Esophagus (tissue), 2 donors: Measurements from ENCODE around the gene CAPN13. TPM values are rescaled to one million over a fixed set of nuclear protein-coding genes. Genes with fewer than 3 reads are reported as not detected.

ENCODE experiments used
- H3K27ac ChIP-seq, 2 donors: one replicate each; pipeline ENCODE4 v1.5.1; 2013; ENCODE audit warnings: low read depth in 2 of 2, mild to moderate bottlenecking in 2 of 2, inconsistent platforms in 1 of 2, low read length in 1 of 2, moderate library complexity in 1 of 2
- H3K27me3 ChIP-seq, 2 donors: one replicate each; pipeline ENCODE4 v1.6.1; 2013; ENCODE audit warnings: low read length in 2 of 2, control low read depth in 1 of 2, mild to moderate bottlenecking in 1 of 2; ENCODE audit not compliant: insufficient read depth in 2 of 2, control insufficient read depth in 1 of 2
- H3K36me3 ChIP-seq, 2 donors: one replicate each; pipeline ENCODE4 v1.6.1; 2013; ENCODE audit warnings: low read length in 1 of 2; ENCODE audit not compliant: control insufficient read depth in 2 of 2, insufficient read depth in 2 of 2
- H3K4me1 ChIP-seq, 2 donors: one replicate each; pipeline ENCODE4 v1.6.1; 2013; ENCODE audit warnings: low read length in 1 of 2; ENCODE audit not compliant: control insufficient read depth in 2 of 2, insufficient read depth in 2 of 2
- H3K4me3 ChIP-seq, 2 donors: one replicate each; pipeline ENCODE4 v1.5.1; 2013; ENCODE audit warnings: low read length in 2 of 2, mild to moderate bottlenecking in 2 of 2, low read depth in 1 of 2, moderate library complexity in 1 of 2
- H3K9me3 ChIP-seq, 2 donors: one replicate each; pipeline ENCODE4 v1.6.1; 2013; ENCODE audit warnings: mild to moderate bottlenecking in 2 of 2, low read depth in 1 of 2, low read length in 1 of 2, moderate library complexity in 1 of 2; ENCODE audit not compliant: control insufficient read depth in 2 of 2, insufficient read depth in 1 of 2
- WGBS, 2 donors: extraction: QIAGEN DNeasy Blood & Tissue Kit; methylation state at CpG; one replicate each; pipeline ENCODE4 v1.1.7; 2013; 5-methylcytosine and 5-hydroxymethylcytosine counted together
- polyA plus RNA-seq, 2 donors: library from polyadenylated mRNA; stranded (reverse); fragments of 200-250 nt; gene quantifications; one replicate each; pipeline ENCODE4 v1.2.3, GENCODE V29; 2013
- donor health status: healthy with polysubstance abuse.
- donor health status: Bipolar disorder and iron deficiency.

CAPN13 gene
- polyA plus RNA-seq, 2 donors: 0.41 to 1.5 TPM

DNA sequence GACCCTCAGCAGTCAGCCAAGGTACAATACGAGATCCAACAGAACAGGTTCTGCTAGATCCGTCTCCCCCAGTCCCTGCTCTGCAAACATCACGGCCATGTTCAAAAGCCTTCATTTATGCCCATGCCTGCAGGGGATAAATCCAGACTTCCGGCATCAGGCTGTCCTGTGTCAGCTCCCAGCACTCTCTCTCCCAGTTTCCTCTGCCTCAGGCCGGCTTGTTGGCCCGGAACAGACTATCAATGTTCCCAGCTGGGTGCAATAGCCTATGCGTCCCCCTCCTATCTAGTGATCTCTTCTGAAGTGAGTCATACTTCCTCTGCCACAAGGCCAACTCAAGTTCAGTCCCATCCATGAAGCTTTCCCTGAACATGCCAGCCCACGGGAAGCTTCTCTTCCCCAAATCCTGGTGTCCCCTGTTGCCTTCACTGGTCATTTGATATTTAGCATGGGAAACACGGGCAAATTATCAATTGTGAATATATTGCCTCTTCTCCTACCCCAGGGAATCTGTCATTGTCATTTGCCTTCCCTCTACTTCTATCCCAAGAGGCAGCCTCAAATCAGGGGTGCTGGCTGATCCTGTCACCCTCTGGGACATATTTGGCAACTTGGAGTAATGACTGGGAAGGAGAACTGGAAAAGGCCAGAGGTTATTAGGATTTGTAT lies 51.1 kb downstream of the CAPN13 start:
- Histone ChIP-seq H3K4me1 (peaks cover 3 to 6% of the 10 kb centered on the region in 2 donors), H3K27ac (no peak overlapping the region), H3K9me3 (no peaks in the 10 kb centered on the region), H3K4me3 (no peak overlapping the region), H3K36me3 (no peaks in the 10 kb centered on the region), H3K27me3 (no peaks in the 10 kb centered on the region)
- 27 to 38% methylated on average over 9 of the region's 9 CpGs for WGBS, 2 donors

DNA sequence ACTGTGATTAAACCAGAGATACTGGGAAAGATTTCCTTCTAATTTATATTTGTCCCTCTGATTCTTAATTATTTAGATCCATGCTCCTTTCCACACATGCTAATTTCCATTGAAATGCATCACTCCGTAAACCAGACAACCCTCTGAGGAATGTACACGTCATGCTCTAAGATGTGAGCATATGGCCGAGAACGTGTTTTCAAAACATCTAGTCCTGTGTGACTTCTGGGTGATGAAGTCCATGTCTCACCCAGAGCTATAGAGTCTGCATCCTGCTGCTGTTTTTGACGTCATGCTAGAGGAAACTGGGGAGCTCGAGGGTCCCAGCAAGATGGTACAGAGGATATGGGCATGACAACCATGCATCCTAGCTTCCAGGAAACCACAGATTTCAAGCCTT lies 53.6 kb downstream of the CAPN13 start:
- H3K27ac ChIP-seq: no peak overlapping the region
- peaks cover 3 to 6% of the 10 kb centered on the region in 2 donors for H3K4me1 ChIP-seq
- H3K36me3 ChIP-seq: no peaks in the 10 kb centered on the region
- WGBS, 2 donors: 79 to 80% methylated on average over 6 of the region's 6 CpGs
- no peaks in the 10 kb centered on the region for H3K27me3 ChIP-seq
- no peaks in the 10 kb centered on the region for H3K9me3 ChIP-seq
- H3K4me3 ChIP-seq: no peak overlapping the region

DNA sequence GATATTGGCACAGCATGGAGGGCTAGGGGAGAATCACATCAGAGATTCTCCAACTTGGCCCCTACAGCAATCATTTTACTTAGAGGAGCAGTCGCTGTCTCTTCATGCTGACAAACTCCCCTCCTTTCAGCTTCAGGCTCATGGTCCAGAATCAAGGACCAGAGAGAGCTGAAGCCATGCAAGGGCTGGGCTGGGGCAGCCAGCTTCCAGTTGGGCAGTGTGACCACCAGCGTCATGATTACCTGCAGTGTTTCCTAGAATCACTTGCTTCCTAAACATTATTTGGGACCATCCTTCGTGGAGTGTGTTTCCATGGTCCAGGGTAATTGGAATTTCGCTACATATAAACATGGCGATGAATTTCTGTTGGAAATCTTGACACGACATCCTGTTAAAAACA lies 54.4 kb downstream of the CAPN13 start:
- H3K27me3 ChIP-seq: no peaks in the 10 kb centered on the region
- no peak overlapping the region for H3K4me3 ChIP-seq
- no peak overlapping the region for H3K27ac ChIP-seq
- no peaks in the 10 kb centered on the region for H3K9me3 ChIP-seq
- H3K4me1 ChIP-seq: peaks cover 3 to 6% of the 10 kb centered on the region in 2 donors
- no peaks in the 10 kb centered on the region for H3K36me3 ChIP-seq
- 85 to 91% methylated on average over 6 of the region's 6 CpGs for WGBS, 2 donors

DNA sequence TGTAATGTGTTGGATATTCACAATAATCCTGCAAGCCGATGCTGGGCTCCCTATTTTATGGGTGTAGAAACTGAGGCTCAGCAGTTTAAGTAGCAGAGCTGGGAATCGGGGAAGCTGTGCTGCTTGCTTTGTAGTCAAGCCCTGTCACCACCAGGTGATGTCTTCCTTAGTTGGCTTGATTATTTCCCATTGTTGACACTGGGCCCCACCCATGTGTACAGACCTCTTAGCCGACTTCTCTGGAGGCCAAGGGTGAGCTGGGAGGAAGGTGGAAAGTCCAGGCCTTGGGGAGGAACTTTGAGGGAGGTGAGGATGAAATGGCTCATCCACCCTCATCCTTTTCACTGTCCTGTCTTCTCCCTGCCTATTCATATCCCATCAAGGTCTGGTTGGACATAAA lies 60.0 kb downstream of the CAPN13 start:
- Histone ChIP-seq H3K36me3 (peaks cover 0 to 3% of the 10 kb centered on the region in 2 donors), H3K4me1 (no peaks in the 10 kb centered on the region)
- 62 to 78% methylated on average over 3 of the region's 3 CpGs for WGBS, 2 donors

DNA sequence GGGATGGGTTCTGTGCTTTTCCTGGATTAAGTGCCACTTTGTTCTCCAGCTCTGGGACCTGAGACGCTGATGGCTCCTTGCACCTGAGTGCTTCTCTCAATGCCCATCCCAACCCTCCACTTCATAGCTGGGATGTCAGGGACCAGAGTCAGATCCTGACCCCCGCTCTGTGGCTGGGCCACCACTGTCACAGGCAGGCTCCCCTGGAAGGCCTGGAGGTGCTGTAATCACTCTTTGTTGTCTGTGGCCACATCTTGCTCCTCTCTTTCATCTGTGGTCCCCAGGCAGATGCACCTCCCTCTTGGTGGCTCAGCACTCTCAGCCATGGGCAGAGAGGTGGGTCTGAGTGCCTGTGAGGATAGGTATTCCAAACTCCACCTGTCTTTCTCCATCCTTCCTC lies 62.4 kb downstream of the CAPN13 start:
- 88 to 94% methylated on average over 2 of the region's 2 CpGs for WGBS, 2 donors
- no peaks in the 10 kb centered on the region for H3K4me1 ChIP-seq
- no peaks in the 10 kb centered on the region for H3K9me3 ChIP-seq
- H3K27me3 ChIP-seq: no peaks in the 10 kb centered on the region
- no peak overlapping the region for H3K4me3 ChIP-seq
- peaks cover 0 to 3% of the 10 kb centered on the region in 2 donors for H3K36me3 ChIP-seq
- H3K27ac ChIP-seq: no peak overlapping the region

More for the DNA sequence above, 60.0 kb downstream of the CAPN13 start:
- no peaks in the 10 kb centered on the region for H3K9me3 ChIP-seq
- H3K4me3 ChIP-seq: no peak overlapping the region
- no peak overlapping the region for H3K27ac ChIP-seq
- H3K27me3 ChIP-seq: no peaks in the 10 kb centered on the region

DNA sequence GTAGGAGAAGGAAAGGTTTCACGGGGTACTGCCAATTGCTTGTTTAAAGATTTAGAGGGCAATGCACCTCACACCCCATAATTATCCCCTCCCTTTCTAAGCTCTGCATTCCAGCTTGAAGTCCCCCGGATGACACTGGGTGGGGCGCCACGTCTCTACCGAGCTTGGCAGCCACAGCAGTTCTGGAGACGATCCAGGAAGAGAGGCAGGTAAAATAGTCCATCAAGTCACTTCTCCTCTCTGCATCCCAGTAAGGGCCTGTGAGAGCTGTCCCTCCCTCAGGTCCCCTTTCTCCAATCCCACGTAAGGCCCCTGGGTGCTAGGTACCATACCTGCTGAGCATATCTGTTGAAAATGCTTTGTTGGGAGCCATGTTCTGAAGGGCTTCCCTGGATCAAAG lies 65.7 kb downstream of the CAPN13 start:
- Histone ChIP-seq H3K9me3 (no peaks in the 10 kb centered on the region), H3K36me3 (peaks cover 0 to 3% of the 10 kb centered on the region in 2 donors), H3K4me3 (no peak overlapping the region), H3K4me1 (no peaks in the 10 kb centered on the region), H3K27me3 (no peaks in the 10 kb centered on the region), H3K27ac (no peak overlapping the region)
- 54 to 65% methylated on average over 7 of the region's 7 CpGs for WGBS, 2 donors

DNA sequence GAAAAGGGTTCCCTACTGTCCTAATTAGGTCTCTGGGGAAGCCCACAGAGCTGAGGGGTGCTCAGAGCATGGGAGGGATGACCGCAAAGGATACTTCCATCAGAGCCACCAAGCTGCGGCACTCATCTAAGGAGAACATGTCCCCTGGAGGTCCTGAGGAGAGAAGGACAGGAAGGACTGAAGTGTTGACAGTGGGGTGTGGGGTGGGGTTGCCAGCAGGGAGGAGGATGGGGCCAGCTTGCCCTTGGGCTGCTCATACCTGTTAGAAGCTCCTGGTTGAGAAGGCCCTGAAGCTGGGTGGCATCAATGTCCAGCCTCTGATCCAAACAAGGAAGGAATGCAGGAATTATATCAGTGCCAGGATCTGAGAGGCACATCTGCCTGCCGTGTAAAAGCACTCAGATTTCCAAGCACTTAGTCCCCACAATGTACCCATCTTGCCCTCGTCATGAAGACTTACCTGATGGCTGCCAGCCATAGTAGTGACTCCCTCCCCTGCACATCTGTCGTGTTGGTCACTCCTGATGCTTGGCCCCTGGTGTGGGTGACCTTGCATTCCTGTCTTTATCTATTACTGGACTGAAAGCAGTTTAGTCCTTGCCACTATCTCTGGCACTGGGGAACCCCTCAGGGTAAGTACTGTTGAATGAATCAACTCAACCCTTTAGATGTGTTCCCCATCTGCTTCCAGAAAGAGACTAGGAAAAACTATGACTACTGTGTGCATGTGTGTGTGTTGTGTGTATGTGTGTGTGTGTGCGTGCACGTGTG lies 68.9 kb downstream of the CAPN13 start:
- H3K36me3 ChIP-seq: no peaks in the 10 kb centered on the region
- H3K27me3 ChIP-seq: no peaks in the 10 kb centered on the region
- H3K4me3 ChIP-seq: no peak overlapping the region
- WGBS, 2 donors: 78 to 79% methylated on average over 7 of the region's 7 CpGs
- no peak overlapping the region for H3K27ac ChIP-seq
- no peaks in the 10 kb centered on the region for H3K4me1 ChIP-seq
- H3K9me3 ChIP-seq: no peaks in the 10 kb centered on the region

DNA sequence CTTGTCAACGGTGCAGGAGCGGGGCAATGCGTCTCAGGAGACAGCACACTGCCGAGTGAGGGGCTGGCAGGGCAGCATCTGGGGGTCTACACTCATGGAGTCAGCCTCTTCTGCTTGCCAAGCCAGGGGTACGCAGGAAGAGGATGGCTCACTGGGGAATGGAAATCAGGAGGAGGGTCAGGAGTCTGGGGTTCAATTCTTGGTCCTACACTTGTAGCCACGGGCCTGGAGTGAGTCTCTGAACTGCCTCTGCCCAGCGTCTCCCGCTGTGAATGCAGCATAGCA lies 70.0 kb downstream of the CAPN13 start:
- no peaks in the 10 kb centered on the region for H3K9me3 ChIP-seq
- no peaks in the 10 kb centered on the region for H3K27me3 ChIP-seq
- H3K4me3 ChIP-seq: no peak overlapping the region
- 87 to 89% methylated on average over 8 of the region's 8 CpGs for WGBS, 2 donors
- H3K27ac ChIP-seq: no peak overlapping the region
- H3K4me1 ChIP-seq: no peaks in the 10 kb centered on the region
- no peaks in the 10 kb centered on the region for H3K36me3 ChIP-seq

DNA sequence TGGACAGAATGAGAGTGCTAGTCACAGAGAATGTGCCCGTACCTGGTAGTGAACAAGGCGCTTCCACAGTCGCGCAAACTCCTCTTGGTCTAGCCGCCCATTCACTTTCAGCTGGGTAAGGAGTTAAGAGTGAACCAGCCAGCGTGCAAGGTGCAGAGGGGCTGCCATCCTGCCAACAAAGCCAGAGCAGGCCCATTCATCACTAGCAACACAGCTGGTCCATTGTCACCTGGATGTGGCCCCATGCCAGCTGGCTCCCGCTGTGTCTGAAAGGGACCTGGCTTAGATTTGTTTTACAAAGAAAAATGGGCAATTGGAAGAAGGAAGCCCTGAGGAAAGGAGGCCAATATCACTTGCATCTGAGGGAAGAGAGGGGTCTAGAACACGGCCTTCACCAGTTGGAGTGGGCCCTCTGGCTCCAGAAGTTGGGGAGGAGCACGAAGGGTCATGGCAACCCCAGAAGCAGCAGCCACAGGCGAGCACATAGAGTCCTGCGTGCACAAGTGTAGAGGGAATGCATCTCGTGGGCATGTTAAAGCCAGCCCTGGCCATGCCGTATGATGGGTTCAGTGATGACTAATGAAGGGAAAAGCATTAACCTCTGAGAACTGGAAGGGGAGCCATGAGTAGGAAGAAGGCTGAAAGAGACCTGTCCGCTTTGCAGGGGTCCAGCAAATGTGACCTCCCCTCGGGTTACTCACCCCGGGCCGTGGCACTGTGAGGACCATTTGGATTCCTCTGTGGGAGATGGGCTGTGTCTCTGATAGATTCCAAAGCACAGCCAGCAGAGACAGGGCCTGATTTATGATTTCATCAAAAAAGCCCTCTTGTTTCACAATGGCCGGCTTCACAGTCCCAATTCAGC lies 70.6 kb downstream of the CAPN13 start:
- 74 to 77% methylated on average over 18 of the region's 18 CpGs for WGBS, 2 donors
- Histone ChIP-seq H3K36me3 (no peaks in the 10 kb centered on the region), H3K4me1 (no peaks in the 10 kb centered on the region), H3K4me3 (no peak overlapping the region), H3K27ac (no peak overlapping the region), H3K27me3 (no peaks in the 10 kb centered on the region), H3K9me3 (no peaks in the 10 kb centered on the region)
